Right lobe of liver (tissue), 6 donors: ENCODE results near the gene CAPN13. TPM values are rescaled to one million over a fixed set of nuclear protein-coding genes. Genes with fewer than 3 reads are reported as not detected.

Experiments used
- ATAC-seq, 4 donors: fragments of 200-7000 bp; cut with Tn5 transposase; one replicate each; pipeline ENCODE4 v1.9.1; 2020; ENCODE audit warnings: mild to moderate bottlenecking in 4 of 4, moderate library complexity in 4 of 4
- DNase-seq, 3 donors: peaks; one replicate each; pipeline ENCODE4 v3.0.0-alpha.2; 2020
- H3K27ac ChIP-seq, 3 donors: fragments of 200-600 bp; one replicate each; pipeline ENCODE4 v1.8.0; 2022
- H3K27me3 ChIP-seq, 2 donors: fragments of 200-600 bp; one replicate each; pipeline ENCODE4 v1.8.0; 2022
- H3K36me3 ChIP-seq, 4 donors: fragments of 200-600 bp; sonication (generic) in 1 of 4; one replicate each; pipeline versions ENCODE4 v1.5.1 to v1.8.0; 2017 to 2022; ENCODE audit warnings: control low read depth in 1 of 4
- H3K4me1 ChIP-seq, 4 donors: fragments of 200-600 bp; sonication (generic) in 1 of 4; one replicate each; pipeline versions ENCODE4 v1.5.1 to v1.8.0; 2017 to 2022; ENCODE audit warnings: control low read depth in 1 of 4
- H3K4me3 ChIP-seq, 3 donors: fragments of 200-600 bp; one replicate each; pipeline ENCODE4 v1.8.0; 2022
- H3K9me3 ChIP-seq, 4 donors: fragments of 200-600 bp; sonication (generic) in 1 of 4; one replicate each; pipeline versions ENCODE4 v1.5.1 to v1.8.0; 2017 to 2022; ENCODE audit warnings: control low read depth in 1 of 4
- POLR2A ChIP-seq: fragments of 450-650 bp; IDR thresholded peaks from one replicate; pipeline ENCODE4 v1.6.1; 2017; ENCODE audit warnings: antibody characterized with exemption, mild to moderate bottlenecking
- WGBS: methylation state at CpG from one replicate; pipeline ENCODE4 v1.1.6; 2018; ENCODE audit warnings: low coverage, low lambda C conversion rate; ENCODE audit not compliant: insufficient coverage; ENCODE audit errors: missing lambda C conversion rate; 5-methylcytosine and 5-hydroxymethylcytosine counted together
- intact Hi-C, 2 donors: fragments of 100-400 bp; cut with DNase I; formaldehyde crosslinking; loops; one replicate each; pipeline versions ENCODE4 v1.11.2 to v1.14.1; 2022
- total RNA-seq, 6 experiments: library from RNA; depleted of rRNA in 2 of 6; stranded (reverse); fragments of >200 nt in 2 of 6; fragmentation: NEBNext Ultra II Directional in 3 of 6; extraction: Animal tissue kit (Norgen Biotek cat#: 25700) in 3 of 6; gene quantifications; one replicate each; pipeline versions ENCODE4 v1.1.0 to v1.2.4, GENCODE V29; 2016 to 2023
- TF ChIP-seq, protein P1 (sequence below), 4 donors: fragments of 200-600 bp in 3 of 4; fragments of 450-650 bp in 1 of 4; IDR thresholded peaks; one replicate each; pipeline versions ENCODE4 v1.5.1 to v1.8.0; 2016 to 2022; ENCODE audit warnings: antibody characterized with exemption in 4 of 4, mild to moderate bottlenecking in 2 of 4
- donor health status: DM: no; HTN: yes; CAD: no.
- donor health status: DM: no; HTN: no; CAD: no.
- donor health status: DM: no; HTN: no; CAD: no.
- donor health status: DM: no; HTN: yes; CAD: no.
- donor health status: DM: no; HTN: yes; CAD: no.

Gene CAPN13
- total RNA-seq, 6 experiments from 2014 or later, result 0.09 to 3.8 (median 1.00) TPM; not detected in 2

DNA sequence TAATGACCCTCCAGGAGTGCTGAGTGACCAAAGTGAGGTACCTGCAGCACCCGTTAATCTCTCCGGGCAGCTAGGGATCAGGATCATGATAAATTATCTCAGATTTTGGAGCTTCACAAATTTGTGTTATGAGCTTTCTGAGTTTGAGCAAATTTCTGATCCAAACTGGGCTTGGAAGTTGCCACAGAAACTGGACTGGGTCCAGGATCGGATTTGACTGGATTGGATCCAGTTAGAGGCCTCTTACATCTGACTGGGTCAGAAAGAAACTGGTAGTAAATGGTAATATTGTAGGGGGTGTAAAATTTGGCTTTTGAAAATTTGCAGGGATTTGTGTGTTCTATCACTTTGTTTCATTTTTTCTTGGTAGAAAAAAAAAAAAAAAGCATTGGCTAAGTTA, 19.7 kb upstream of the CAPN13 start:
- Histone ChIP-seq H3K4me1 (peaks cover 0 to 11% (median 0%) of the 10 kb centered on the region in 4 donors), H3K4me3 (peak overlapping the region in 1 of 3 donors; percentile 26), H3K27ac (peak overlapping the region in 1 of 3 donors; percentile 47), H3K36me3 (no peaks in the 10 kb centered on the region), H3K27me3 (no peaks in the 10 kb centered on the region), H3K9me3 (no peaks in the 10 kb centered on the region)
- 19% methylated on average over 3 of the region's 3 CpGs for WGBS
- ATAC-seq (peak; percentile 67 to 77 (median 74)), DNase-seq (peak in 1 of 3 donors; percentile 74)
- intact Hi-C loops, result no loop called here
- TF ChIP-seq POLR2A, result no peak

GRCh38 chr2:30826481-30826880, 19.2 kb upstream of the CAPN13 start:
- Histone ChIP-seq H3K9me3 (no peaks in the 10 kb centered on the region), H3K27me3 (no peaks in the 10 kb centered on the region), H3K4me3 (peak overlapping the region in 1 of 3 donors; percentile 26), H3K27ac (peak overlapping the region in 1 of 3 donors; percentile 47), H3K4me1 (peaks cover 0 to 14% (median 0%) of the 10 kb centered on the region in 4 donors), H3K36me3 (no peaks in the 10 kb centered on the region)
- ATAC-seq, result peak; percentile 88 to 92 (median 90)
- no peak for TF ChIP-seq POLR2A
- TF ChIP-seq, protein P1, sequence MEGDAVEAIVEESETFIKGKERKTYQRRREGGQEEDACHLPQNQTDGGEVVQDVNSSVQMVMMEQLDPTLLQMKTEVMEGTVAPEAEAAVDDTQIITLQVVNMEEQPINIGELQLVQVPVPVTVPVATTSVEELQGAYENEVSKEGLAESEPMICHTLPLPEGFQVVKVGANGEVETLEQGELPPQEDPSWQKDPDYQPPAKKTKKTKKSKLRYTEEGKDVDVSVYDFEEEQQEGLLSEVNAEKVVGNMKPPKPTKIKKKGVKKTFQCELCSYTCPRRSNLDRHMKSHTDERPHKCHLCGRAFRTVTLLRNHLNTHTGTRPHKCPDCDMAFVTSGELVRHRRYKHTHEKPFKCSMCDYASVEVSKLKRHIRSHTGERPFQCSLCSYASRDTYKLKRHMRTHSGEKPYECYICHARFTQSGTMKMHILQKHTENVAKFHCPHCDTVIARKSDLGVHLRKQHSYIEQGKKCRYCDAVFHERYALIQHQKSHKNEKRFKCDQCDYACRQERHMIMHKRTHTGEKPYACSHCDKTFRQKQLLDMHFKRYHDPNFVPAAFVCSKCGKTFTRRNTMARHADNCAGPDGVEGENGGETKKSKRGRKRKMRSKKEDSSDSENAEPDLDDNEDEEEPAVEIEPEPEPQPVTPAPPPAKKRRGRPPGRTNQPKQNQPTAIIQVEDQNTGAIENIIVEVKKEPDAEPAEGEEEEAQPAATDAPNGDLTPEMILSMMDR (IDR thresholded peaks at IDR 0.05), result no peak
- intact Hi-C loops, result no loop called here
- 14% methylated on average over 2 of the region's 2 CpGs for WGBS
- peak in 1 of 3 donors; percentile 66 for DNase-seq

DNA sequence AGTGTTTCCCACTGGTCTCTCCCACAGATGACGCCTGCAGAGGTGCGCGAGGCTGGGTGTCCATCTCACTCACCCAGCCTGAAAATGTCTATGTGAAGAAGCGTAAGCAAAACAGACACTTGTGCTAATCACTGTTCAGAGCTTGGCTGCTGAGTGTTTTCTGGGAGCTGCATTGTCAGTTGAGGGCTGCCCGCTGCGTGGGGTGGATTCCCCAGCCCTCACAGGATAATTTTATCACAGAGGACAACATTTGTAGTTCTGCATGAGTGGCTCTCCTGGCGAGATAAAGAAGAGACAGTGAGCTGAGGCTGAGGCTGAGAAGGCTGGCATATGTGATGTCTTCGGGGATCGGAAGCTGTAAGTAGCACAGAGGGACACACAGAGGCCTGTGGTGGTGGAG, 16.2 kb upstream of the CAPN13 start:
- DNase-seq (no peak), ATAC-seq (no peak)
- no peak for TF ChIP-seq POLR2A
- TF ChIP-seq, protein P1 (IDR thresholded peaks at IDR 0.05), result no peak
- intact Hi-C loops, result no loop called here
- Histone ChIP-seq H3K4me1 (peaks cover 0 to 14% (median 0%) of the 10 kb centered on the region in 4 donors), H3K36me3 (no peaks in the 10 kb centered on the region), H3K27ac (no peak overlapping the region), H3K4me3 (no peak overlapping the region), H3K27me3 (no peaks in the 10 kb centered on the region), H3K9me3 (no peaks in the 10 kb centered on the region)
- WGBS, result 95% methylated on average over 5 of the region's 9 CpGs

- DNase-seq, result peak; percentile 31 to 66 (median 64)
- peaks cover 0 to 14% (median 0%) of the 10 kb centered on the region in 4 donors for H3K4me1 ChIP-seq
- no peaks in the 10 kb centered on the region for H3K27me3 ChIP-seq
- no peaks in the 10 kb centered on the region for H3K36me3 ChIP-seq
- peak; percentile 66 to 88 (median 76) for ATAC-seq
- WGBS, result 43% methylated on average over 3 of the region's 9 CpGs
- H3K27ac ChIP-seq, result no peak overlapping the region
- H3K9me3 ChIP-seq, result no peaks in the 10 kb centered on the region
- TF ChIP-seq, protein P1 (IDR thresholded peaks at IDR 0.05), result no peak
- no peak for TF ChIP-seq POLR2A
- H3K4me3 ChIP-seq, result no peak overlapping the region
- intact Hi-C loops, result no loop called here
Observed at GRCh38 chr2:30821960-30822359, 14.7 kb upstream of the CAPN13 start.

- TF ChIP-seq, protein P1 (IDR thresholded peaks at IDR 0.05), result no peak
- 76% methylated on average over 8 of the region's 12 CpGs for WGBS
- peaks cover 0 to 5% (median 0%) of the 10 kb centered on the region in 4 donors for H3K4me1 ChIP-seq
Observed at GRCh38 chr2:30820381-30821055, 13.3 kb upstream of the CAPN13 start.

More at GRCh38 chr2:30820381-30821055, 13.3 kb upstream of the CAPN13 start:
- intact Hi-C loops, result no loop called here
- Histone ChIP-seq H3K27me3 (no peaks in the 10 kb centered on the region), H3K27ac (no peak overlapping the region), H3K9me3 (no peaks in the 10 kb centered on the region), H3K4me3 (no peak overlapping the region), H3K36me3 (no peaks in the 10 kb centered on the region)
- no peak for ATAC-seq
- DNase-seq, result no peak
